HEK293 (cell line): Measurements from ENCODE around the gene PLEKHM1.

Experiments used
- FEZF1 ChIP-seq: fragments of 450-650 bp; formaldehyde crosslinking; IDR thresholded peaks from 2 replicates; pipeline ENCODE4 v1.5.1; 2016; ENCODE audit warnings: missing biosample characterization, missing genetic modification characterization
- ZNF473 ChIP-seq: fragments of 450-650 bp; formaldehyde crosslinking; IDR thresholded peaks from 2 replicates; pipeline ENCODE4 v1.5.1; 2017; ENCODE audit warnings: missing biosample characterization, missing genetic modification characterization
- ZNF529 ChIP-seq: fragments of 450-650 bp; formaldehyde crosslinking; IDR thresholded peaks from 2 replicates; pipeline ENCODE4 v1.5.1; 2017; ENCODE audit warnings: missing genetic modification characterization, missing biosample characterization; ENCODE audit not compliant: insufficient replicate concordance
- ZNF555 ChIP-seq: fragments of 450-650 bp; formaldehyde crosslinking; conservative IDR thresholded peaks from 2 replicates; pipeline ENCODE4 v1.5.1; 2017; ENCODE audit warnings: missing biosample characterization, mild to moderate bottlenecking, missing genetic modification characterization, inconsistent platforms
- TF ChIP-seq, protein P1 (sequence below): fragments of 450-650 bp; IDR thresholded peaks from 2 replicates; pipeline ENCODE4 v1.5.1; 2018; ENCODE audit warnings: missing biosample characterization, mild to moderate bottlenecking, missing genetic modification characterization
- TF ChIP-seq, protein P2 (sequence below): fragments of 450-650 bp; formaldehyde crosslinking; IDR thresholded peaks from 2 replicates; pipeline ENCODE4 v1.5.1; 2016; ENCODE audit warnings: missing biosample characterization, missing genetic modification characterization

DNA sequence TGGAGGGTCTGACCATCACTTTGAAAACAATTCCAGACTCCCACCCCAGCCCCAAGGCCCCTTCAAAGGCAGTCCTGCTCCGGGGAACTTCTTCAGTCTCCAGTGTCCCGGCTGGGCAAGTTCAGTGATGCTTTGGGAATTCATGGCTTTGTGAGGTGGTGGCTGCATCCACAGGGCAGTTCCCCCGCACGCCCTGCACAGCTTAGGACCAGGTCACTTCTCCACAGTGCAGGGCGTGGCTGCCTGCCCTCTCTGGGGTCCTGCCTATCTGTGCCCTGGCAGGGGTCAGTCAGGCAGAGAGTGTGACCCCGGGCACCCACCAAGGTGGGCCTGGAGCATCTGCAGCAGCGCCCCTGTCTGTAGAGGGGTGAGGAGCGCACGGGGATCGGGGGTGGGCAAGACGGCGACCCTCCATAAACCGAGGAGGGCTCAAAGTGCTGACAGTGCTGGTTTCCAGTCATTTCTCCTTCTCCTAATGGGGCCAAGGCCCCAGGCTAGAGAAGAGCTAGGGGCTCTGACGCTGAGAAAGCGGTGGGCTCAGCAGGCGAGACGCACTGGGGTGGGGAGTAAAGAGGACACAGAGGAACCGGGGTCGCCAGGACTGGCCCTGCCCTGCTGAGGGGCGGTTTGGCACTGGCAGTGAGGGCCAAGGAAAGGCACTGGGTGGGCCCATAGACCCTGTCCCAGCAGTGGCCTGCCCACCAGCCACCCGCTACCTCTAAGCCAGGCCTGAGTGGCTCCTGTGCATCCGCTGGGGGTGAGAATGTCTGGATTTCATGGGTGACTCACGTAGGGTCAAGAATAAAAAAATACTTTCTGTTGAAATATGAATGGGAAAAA lies 53.7 kb downstream of the PLEKHM1 start:
- TF ChIP-seq ZNF529 (tag by site-specific recombination): no peak
- TF ChIP-seq ZNF555 (tag by site-specific recombination): no peak
- TF ChIP-seq, protein P1, sequence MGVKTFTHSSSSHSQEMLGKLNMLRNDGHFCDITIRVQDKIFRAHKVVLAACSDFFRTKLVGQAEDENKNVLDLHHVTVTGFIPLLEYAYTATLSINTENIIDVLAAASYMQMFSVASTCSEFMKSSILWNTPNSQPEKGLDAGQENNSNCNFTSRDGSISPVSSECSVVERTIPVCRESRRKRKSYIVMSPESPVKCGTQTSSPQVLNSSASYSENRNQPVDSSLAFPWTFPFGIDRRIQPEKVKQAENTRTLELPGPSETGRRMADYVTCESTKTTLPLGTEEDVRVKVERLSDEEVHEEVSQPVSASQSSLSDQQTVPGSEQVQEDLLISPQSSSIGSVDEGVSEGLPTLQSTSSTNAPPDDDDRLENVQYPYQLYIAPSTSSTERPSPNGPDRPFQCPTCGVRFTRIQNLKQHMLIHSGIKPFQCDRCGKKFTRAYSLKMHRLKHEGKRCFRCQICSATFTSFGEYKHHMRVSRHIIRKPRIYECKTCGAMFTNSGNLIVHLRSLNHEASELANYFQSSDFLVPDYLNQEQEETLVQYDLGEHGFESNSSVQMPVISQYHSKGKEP: no peak
- no peak for TF ChIP-seq FEZF1 (tag by site-specific recombination)
- TF ChIP-seq, protein P2, sequence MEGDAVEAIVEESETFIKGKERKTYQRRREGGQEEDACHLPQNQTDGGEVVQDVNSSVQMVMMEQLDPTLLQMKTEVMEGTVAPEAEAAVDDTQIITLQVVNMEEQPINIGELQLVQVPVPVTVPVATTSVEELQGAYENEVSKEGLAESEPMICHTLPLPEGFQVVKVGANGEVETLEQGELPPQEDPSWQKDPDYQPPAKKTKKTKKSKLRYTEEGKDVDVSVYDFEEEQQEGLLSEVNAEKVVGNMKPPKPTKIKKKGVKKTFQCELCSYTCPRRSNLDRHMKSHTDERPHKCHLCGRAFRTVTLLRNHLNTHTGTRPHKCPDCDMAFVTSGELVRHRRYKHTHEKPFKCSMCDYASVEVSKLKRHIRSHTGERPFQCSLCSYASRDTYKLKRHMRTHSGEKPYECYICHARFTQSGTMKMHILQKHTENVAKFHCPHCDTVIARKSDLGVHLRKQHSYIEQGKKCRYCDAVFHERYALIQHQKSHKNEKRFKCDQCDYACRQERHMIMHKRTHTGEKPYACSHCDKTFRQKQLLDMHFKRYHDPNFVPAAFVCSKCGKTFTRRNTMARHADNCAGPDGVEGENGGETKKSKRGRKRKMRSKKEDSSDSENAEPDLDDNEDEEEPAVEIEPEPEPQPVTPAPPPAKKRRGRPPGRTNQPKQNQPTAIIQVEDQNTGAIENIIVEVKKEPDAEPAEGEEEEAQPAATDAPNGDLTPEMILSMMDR (tag by site-specific recombination): no peak
- TF ChIP-seq ZNF473 (tag by site-specific recombination): no peak
